ENCODE data around the gene CSRNP3.

DNA sequence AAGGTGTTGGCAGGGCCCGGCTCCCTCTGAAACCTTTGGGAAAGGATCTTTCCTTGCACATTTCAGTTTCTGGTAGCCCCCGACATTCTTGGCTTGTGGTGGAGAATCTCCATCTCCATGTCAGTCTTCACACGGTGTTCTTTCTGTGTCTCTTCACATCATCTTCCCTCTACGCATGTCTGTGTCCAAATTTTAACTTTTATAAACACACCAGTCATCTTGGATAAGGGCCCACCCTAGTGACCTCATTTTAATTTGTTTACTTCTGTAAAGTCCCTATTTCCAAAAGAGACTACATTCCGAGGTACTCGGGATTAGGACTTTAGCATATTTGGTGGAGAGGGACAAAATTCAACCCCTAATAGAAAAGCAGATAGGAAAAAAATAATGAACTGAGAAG lies 186.2 kb downstream of the CSRNP3 start:
- no peak for TF ChIP-seq CTCF (conservative IDR thresholded peaks at IDR 0.05; ENCODE audit: low read depth, low read length)
- no peak for TF ChIP-seq EZH2 (IDR thresholded peaks at IDR 0.05; ENCODE audit: borderline replicate concordance, low read depth, low read length, poor library complexity, severe bottlenecking)
